Progenitor cell of endocrine pancreas (in vitro differentiated cells): ENCODE results near the gene MPPE1. TPM values are rescaled to one million over a fixed set of nuclear protein-coding genes. Genes with fewer than 3 reads are reported as not detected.
"Not testable (repeated sequence)": the region's sequence is repeated elsewhere in the genome, so short reads cannot be mapped to it uniquely, and the experiment has no call there.

Experiments used
- DNase-seq: peaks from one replicate; pipeline ENCODE4 v3.0.0; 2021; ENCODE audit warnings: low spot score; ENCODE audit not compliant: unreplicated experiment
- H3K27ac Mint-ChIP-seq: 2 replicates; pipeline ENCODE4 v1.8.0; 2021; ENCODE audit warnings: mild to moderate bottlenecking, moderate library complexity, mixed read lengths
- H3K27me3 Mint-ChIP-seq: 2 replicates; pipeline ENCODE4 v1.8.0; 2021; ENCODE audit warnings: mixed read lengths
- H3K36me3 Mint-ChIP-seq: 2 replicates; pipeline ENCODE4 v1.8.0; 2022; ENCODE audit warnings: mixed read lengths; ENCODE audit not compliant: insufficient read depth
- H3K4me1 Mint-ChIP-seq: 2 replicates; pipeline ENCODE4 v1.8.0; 2021; ENCODE audit warnings: low read depth, mixed read lengths
- H3K4me3 Mint-ChIP-seq: 2 replicates; pipeline ENCODE4 v1.8.0; 2021; ENCODE audit warnings: low read depth, mild to moderate bottlenecking, moderate library complexity, mixed read lengths
- H3K9me3 Mint-ChIP-seq: 2 replicates; pipeline ENCODE4 v1.8.0; 2021; ENCODE audit warnings: low read depth, mixed read lengths
- total RNA-seq: library from RNA; stranded (reverse); gene quantifications from 2 replicates; pipeline ENCODE4 v1.2.1, GENCODE V29; 2021
- TF ChIP-seq, protein P1 (sequence below): fragments of 200-600 bp; sonication (generic); IDR thresholded peaks from one replicate; pipeline ENCODE4 v1.5.0; 2021; ENCODE audit warnings: antibody characterized with exemption, mild to moderate bottlenecking; ENCODE audit not compliant: unreplicated experiment

The MPPE1 gene
- total RNA-seq, 1 donor from 2014 or later = 27.4 TPM

DNA sequence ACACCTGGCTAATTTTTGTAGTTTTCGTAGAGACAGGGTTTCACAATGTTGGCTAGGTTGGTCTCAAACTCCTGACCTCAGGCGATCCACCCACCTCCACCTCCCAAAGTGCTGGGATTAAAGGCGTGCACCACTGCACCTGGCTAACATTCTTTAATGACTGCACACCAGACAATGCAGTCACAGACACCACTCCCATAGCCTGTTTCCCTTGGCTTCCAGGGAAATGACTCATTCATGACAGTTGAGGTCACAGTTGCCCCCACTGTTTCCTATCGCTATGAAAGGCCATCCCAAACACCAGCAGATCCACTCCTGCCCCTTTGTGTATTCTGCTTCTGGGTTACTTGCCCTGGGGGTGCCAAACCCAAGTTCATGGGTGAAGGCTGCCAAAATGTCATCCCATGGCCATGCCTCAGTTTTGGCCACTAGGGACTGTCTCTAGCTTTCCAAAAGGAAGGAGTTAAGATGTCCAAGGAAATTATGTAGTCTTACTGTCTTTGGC is 48.2 kb downstream of the MPPE1 start:
- DNase-seq = no peak
- H3K36me3 Mint-ChIP-seq = no peaks in the 10 kb centered on the region
- H3K4me1 Mint-ChIP-seq = peaks cover 11% of the 10 kb centered on the region
- no peaks in the 10 kb centered on the region for H3K27me3 Mint-ChIP-seq
- TF ChIP-seq, protein P1, sequence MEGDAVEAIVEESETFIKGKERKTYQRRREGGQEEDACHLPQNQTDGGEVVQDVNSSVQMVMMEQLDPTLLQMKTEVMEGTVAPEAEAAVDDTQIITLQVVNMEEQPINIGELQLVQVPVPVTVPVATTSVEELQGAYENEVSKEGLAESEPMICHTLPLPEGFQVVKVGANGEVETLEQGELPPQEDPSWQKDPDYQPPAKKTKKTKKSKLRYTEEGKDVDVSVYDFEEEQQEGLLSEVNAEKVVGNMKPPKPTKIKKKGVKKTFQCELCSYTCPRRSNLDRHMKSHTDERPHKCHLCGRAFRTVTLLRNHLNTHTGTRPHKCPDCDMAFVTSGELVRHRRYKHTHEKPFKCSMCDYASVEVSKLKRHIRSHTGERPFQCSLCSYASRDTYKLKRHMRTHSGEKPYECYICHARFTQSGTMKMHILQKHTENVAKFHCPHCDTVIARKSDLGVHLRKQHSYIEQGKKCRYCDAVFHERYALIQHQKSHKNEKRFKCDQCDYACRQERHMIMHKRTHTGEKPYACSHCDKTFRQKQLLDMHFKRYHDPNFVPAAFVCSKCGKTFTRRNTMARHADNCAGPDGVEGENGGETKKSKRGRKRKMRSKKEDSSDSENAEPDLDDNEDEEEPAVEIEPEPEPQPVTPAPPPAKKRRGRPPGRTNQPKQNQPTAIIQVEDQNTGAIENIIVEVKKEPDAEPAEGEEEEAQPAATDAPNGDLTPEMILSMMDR = no peak
- H3K27ac Mint-ChIP-seq = no peak overlapping the region
- H3K4me3 Mint-ChIP-seq = no peak overlapping the region
- H3K9me3 Mint-ChIP-seq = no peaks in the 10 kb centered on the region

DNA sequence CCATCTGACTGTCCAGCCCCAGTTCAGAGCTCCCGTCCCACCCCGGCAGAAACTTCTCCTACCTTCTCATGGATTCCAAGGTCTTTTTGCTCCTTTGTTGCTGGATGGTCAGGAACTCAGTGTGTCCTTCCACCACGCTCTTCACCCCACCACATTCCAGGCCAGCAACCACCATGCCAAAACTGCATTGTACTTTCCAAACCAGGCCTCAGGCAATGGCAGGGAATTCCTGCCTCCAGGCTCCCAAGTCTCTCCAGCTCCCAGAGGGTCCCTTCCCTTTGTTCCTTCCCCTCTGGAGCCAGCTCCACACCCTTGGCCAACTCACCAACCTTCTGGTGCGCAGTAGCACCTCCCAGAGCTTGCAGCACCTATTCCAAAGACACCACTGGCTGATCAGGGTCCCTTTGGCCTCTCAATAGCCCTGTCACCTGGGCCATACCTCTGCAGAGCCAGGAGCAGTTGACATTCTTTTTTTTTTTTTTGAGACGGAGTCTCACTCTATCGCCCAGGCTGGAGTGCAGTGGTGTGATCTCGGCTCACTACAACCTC is 48.8 kb downstream of the MPPE1 start:
- Mint-ChIP-seq H3K4me1 (peaks cover 11% of the 10 kb centered on the region), H3K36me3 (no peaks in the 10 kb centered on the region), H3K27me3 (no peaks in the 10 kb centered on the region), H3K27ac (peak overlapping the region; percentile 4), H3K4me3 (no peak overlapping the region), H3K9me3 (no peaks in the 10 kb centered on the region)
- TF ChIP-seq, protein P1 = no peak
- DNase-seq = no peak

DNA sequence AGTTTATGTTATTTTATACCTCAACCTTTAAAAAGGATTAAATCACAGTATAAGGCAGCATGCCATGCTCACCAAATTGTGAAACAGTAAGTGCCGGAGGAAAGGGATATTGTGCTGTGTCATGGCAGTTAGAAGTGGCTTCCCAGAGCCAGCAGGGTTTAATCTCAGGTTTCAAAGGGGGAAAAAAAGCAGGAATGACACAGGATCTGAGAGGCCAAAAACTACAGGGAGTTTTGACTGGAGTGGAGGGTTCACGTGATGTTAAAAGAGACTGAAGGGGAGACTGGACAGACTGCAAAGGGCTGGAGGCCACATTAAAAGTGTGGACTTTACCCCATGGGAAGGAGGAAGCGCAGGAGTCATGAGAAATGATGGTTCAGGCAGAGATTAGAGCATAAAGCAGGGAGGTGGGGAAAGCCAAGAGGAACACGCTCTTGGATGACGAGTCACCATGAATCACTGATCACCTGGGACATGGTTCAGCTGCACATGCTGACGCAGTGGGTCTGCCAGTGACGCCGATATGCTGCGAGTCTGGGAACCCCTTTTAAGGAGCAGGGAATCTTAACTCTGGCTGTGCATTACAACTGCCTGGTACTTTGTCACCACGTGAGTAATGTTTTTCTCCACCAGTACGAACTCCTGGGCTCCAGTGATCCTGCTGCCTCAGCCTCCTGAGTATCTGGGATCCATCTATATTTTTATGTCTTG is 50.8 kb downstream of the MPPE1 start:
- no peak for DNase-seq
- TF ChIP-seq, protein P1 = no peak
- Mint-ChIP-seq H3K36me3 (no peaks in the 10 kb centered on the region), H3K27me3 (no peaks in the 10 kb centered on the region), H3K27ac (peak overlapping the region; percentile 60), H3K4me3 (no peak overlapping the region), H3K9me3 (no peaks in the 10 kb centered on the region), H3K4me1 (peaks cover 20% of the 10 kb centered on the region)

DNA sequence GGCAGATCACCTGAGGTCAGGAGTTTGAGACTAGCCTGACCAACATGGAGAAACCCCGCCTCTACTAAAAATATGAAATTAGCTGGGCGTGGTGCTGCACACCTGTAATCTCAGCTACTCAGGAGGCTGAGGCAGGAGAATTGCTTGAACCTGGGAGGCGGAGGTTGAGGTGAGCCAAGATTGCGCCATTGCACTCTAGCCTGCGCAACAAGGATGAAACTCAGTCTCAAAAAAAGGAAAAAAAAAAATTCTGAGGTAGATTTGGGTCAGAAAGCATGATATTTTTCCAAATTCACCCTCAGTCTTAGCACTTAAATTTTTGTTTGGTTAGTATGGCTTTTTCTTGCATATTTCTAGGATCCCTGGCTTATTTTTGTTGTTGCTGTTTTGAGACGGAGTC is 53.6 kb downstream of the MPPE1 start:
- not testable (repeated sequence) for H3K9me3 Mint-ChIP-seq, H3K27me3 Mint-ChIP-seq, H3K36me3 Mint-ChIP-seq, DNase-seq
- peak overlapping the region; percentile 20 for H3K4me3 Mint-ChIP-seq
- peaks cover 28% of the 10 kb centered on the region for H3K4me1 Mint-ChIP-seq
- H3K27ac Mint-ChIP-seq = peak overlapping the region; percentile 51

DNA sequence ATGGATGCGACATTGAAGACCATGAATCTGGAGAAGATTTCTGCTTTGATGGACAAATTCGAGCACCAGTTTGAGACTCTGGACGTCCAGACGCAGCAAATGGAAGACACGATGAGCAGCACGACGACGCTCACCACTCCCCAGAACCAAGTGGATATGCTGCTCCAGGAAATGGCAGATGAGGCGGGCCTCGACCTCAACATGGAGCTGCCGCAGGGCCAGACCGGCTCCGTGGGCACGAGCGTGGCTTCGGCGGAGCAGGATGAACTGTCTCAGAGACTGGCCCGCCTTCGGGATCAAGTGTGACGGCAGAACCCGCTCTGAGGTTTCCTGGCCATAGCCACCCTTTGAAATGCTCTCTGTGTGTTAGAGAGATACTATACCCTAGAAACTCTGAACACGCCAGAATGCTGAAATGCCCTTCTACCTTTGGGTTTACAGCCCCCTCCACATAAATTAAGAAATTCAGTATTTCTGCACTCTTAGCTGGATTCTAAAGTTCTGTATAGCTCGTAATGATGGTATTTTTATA is 56.2 kb downstream of the MPPE1 start:
- H3K4me3 Mint-ChIP-seq = peak overlapping the region; percentile 99
- TF ChIP-seq, protein P1 = no peak
- no peaks in the 10 kb centered on the region for H3K9me3 Mint-ChIP-seq
- H3K4me1 Mint-ChIP-seq = peaks cover 23% of the 10 kb centered on the region
- peak overlapping the region; percentile 100 for H3K27ac Mint-ChIP-seq
- no peaks in the 10 kb centered on the region for H3K27me3 Mint-ChIP-seq
- DNase-seq = no peak
- H3K36me3 Mint-ChIP-seq = no peaks in the 10 kb centered on the region
